ENCODE results near the gene IRF1. TPM values are rescaled to one million over a fixed set of nuclear protein-coding genes. Genes with fewer than 3 reads are reported as not detected.

The IRF1 gene
- total and polyA plus RNA-seq, 10 donors, result 57.9 to 307 (median 160) TPM

- Histone ChIP-seq H3K27me3 (replicated peaks in 1 of 7) (no peaks in the 10 kb centered on the region), H3K4me1 (peaks cover 28 to 90% (median 66%) of the 10 kb centered on the region in 6 donors), H3K27ac (peak overlapping the region in 6 of 8 donors; percentile 24 to 74 (median 66)), H3K9me3 (no peaks in the 10 kb centered on the region), H3K4me3 (peak overlapping the region in 1 of 8 donors; percentile 28), H3K36me3 (peaks cover 0 to 57% (median 14%) of the 10 kb centered on the region in 6 donors)
- WGBS, 5 donors, result 33 to 69% (median 62%) methylated on average over 2 of the region's 2 CpGs
- no peak for DNase-seq
- TF ChIP-seq, protein P1, sequence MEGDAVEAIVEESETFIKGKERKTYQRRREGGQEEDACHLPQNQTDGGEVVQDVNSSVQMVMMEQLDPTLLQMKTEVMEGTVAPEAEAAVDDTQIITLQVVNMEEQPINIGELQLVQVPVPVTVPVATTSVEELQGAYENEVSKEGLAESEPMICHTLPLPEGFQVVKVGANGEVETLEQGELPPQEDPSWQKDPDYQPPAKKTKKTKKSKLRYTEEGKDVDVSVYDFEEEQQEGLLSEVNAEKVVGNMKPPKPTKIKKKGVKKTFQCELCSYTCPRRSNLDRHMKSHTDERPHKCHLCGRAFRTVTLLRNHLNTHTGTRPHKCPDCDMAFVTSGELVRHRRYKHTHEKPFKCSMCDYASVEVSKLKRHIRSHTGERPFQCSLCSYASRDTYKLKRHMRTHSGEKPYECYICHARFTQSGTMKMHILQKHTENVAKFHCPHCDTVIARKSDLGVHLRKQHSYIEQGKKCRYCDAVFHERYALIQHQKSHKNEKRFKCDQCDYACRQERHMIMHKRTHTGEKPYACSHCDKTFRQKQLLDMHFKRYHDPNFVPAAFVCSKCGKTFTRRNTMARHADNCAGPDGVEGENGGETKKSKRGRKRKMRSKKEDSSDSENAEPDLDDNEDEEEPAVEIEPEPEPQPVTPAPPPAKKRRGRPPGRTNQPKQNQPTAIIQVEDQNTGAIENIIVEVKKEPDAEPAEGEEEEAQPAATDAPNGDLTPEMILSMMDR (IDR thresholded peaks at IDR 0.05 in 8 of 11, conservative IDR thresholded peaks at IDR 0.05 in 3 of 11), result no peak
- TF ChIP-seq POLR2A (IDR thresholded peaks at IDR 0.05), result no peak
- TF ChIP-seq POLR2AphosphoS5 (IDR thresholded peaks at IDR 0.05), result no peak
- intact Hi-C loops (cut with DNase I; ENCODE audit: low total_unique reads), result no loop called here
These were observed 43.4 kb downstream of the IRF1 start for GRCh38 chr5:132447196-132447595.

DNA sequence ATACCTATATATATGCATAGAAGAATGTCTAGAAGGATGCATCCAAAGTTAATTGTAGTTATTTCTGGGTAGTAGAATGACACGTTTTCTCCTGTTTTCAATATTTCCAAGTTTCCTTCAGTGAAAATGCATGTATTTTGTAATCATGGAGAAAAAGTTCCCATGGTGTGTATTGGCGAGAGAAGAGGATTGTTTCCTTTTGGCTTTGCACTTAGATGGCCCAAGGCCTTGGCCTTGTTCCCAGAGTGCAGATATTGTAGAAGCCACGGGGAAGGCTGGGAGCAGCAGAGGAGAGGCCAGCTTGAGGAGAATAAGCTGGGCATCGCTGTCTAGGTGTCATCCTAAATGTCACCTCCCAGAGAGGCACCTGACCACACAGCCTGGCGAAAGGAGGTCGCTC, 44.0 kb downstream of the IRF1 start:
- no peak for DNase-seq
- no peaks in the 10 kb centered on the region for H3K9me3 ChIP-seq
- TF ChIP-seq, protein P1 (IDR thresholded peaks at IDR 0.05 in 8 of 11, conservative IDR thresholded peaks at IDR 0.05 in 3 of 11), result no peak
- peak in 1 of 3 donors; percentile 62 for TF ChIP-seq POLR2AphosphoS5 (IDR thresholded peaks at IDR 0.05)
- no peak for TF ChIP-seq POLR2A (IDR thresholded peaks at IDR 0.05)
- H3K27ac ChIP-seq, result peak overlapping the region in 7 of 8 donors; percentile 24 to 74 (median 64)
- intact Hi-C loops (cut with DNase I; ENCODE audit: low total_unique reads), result no loop called here
- no peaks in the 10 kb centered on the region for H3K27me3 ChIP-seq (replicated peaks in 1 of 7)
- H3K4me1 ChIP-seq, result peaks cover 33 to 90% (median 70%) of the 10 kb centered on the region in 6 donors
- 58 to 72% (median 65%) methylated on average over 6 of the region's 6 CpGs for WGBS, 5 donors
- peaks cover 0 to 52% (median 12%) of the 10 kb centered on the region in 6 donors for H3K36me3 ChIP-seq
- H3K4me3 ChIP-seq, result peak overlapping the region in 1 of 8 donors; percentile 28

- WGBS, 5 donors, result 25 to 63% (median 49%) methylated on average over 3 of the region's 3 CpGs
- Histone ChIP-seq H3K9me3 (no peaks in the 10 kb centered on the region), H3K4me3 (no peak overlapping the region), H3K27ac (peak overlapping the region; percentile 17 to 75 (median 59)), H3K27me3 (replicated peaks in 1 of 7) (no peaks in the 10 kb centered on the region), H3K36me3 (peaks cover 0 to 46% (median 8%) of the 10 kb centered on the region in 6 donors), H3K4me1 (peaks cover 33 to 90% (median 77%) of the 10 kb centered on the region in 6 donors)
- intact Hi-C loops (cut with DNase I; ENCODE audit: low total_unique reads), result no loop called here
- TF ChIP-seq, protein P1 (IDR thresholded peaks at IDR 0.05 in 8 of 11, conservative IDR thresholded peaks at IDR 0.05 in 3 of 11), result no peak
- TF ChIP-seq POLR2AphosphoS5 (IDR thresholded peaks at IDR 0.05) (no peak), POLR2A (IDR thresholded peaks at IDR 0.05) (no peak)
- no peak for DNase-seq
These were observed 44.6 kb downstream of the IRF1 start for GRCh38 chr5:132445930-132446329.

DNA sequence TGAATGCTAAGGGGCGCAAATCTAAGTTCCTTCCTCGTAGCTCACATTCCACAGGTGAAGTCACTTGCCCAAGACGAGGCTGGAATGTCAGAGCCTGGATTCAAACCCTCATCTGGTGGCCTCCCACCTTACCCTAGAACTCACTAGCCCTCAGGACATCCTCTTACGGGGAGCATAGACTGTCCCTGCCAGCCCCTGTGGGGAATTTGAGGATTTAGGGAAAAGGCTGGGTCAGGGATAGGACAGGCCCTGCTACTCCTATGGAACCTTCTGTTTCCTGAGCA, 45.0 kb downstream of the IRF1 start:
- H3K4me1 ChIP-seq, result peaks cover 33 to 90% (median 78%) of the 10 kb centered on the region in 6 donors
- intact Hi-C loops (cut with DNase I; ENCODE audit: low total_unique reads), result no loop called here

More for the DNA sequence above, 45.0 kb downstream of the IRF1 start:
- Histone ChIP-seq H3K36me3 (peaks cover 0 to 46% (median 7%) of the 10 kb centered on the region in 6 donors), H3K9me3 (no peaks in the 10 kb centered on the region), H3K27me3 (replicated peaks in 1 of 7) (no peaks in the 10 kb centered on the region), H3K27ac (peak overlapping the region; percentile 17 to 75 (median 59)), H3K4me3 (no peak overlapping the region)
- 79 to 92% (median 82%) methylated on average over 3 to 4 of the region's 4 CpGs for WGBS, 5 donors
- no peak for DNase-seq
- TF ChIP-seq POLR2A (IDR thresholded peaks at IDR 0.05) (no peak), POLR2AphosphoS5 (IDR thresholded peaks at IDR 0.05) (no peak)
- TF ChIP-seq, protein P1 (IDR thresholded peaks at IDR 0.05 in 8 of 11, conservative IDR thresholded peaks at IDR 0.05 in 3 of 11), result no peak
